GM10248 (cell line): ENCODE measurements around the gene SORT1.
"Not testable (repeated sequence)": the region's sequence is repeated elsewhere in the genome, so short reads cannot be mapped to it uniquely, and the experiment has no call there.

Experiments
- CTCF ChIA-PET: fragments of 300-600 bp; sonication (Branson Sonifier 250); formaldehyde crosslinking; extraction: SDS; loops from one replicate; lab custom pipeline; 2021; ENCODE audit warnings: antibody characterized with exemption; lab: Yijun Ruan, JAX
- POLR2A ChIA-PET: fragments of 350-650 bp; sonication (Branson Sonifier 250); formaldehyde crosslinking; extraction: SDS; loops from one replicate; lab custom pipeline; 2020; ENCODE audit warnings: antibody characterized with exemption; lab: Yijun Ruan, JAX
- DNase-seq: peaks from one replicate; pipeline ENCODE4 v3.0.0; 2012; ENCODE audit errors: extremely low spot score
- CTCF ChIP-seq: IDR thresholded peaks from 2 replicates; pipeline ENCODE4 v1.5.1; 2012; ENCODE audit warnings: mild to moderate bottlenecking, low read depth; ENCODE audit errors: extremely low read depth, missing control alignments, control extremely low read depth

SORT1 gene

GRCh38 chr1:109397581-109398342 lies at the start of gene SORT1:
TSS of gene SORT1 (minus strand) at chr1:109397918. CDS start at chr1:109397892, 26 bp downstream.
- peak; percentile 71 for DNase-seq
- POLR2A ChIA-PET = no interaction called here
- peak; percentile 7 for TF ChIP-seq CTCF
- CTCF ChIA-PET = interaction anchor here (1.1 to 8.8 kb wide), 24 partner anchors 8 to 196 kb away, joined by 3 to 197 read pairs (median 6); partner anchors contain the start of genes ATXN7L2 and PSRC1

- CTCF ChIA-PET, DNase-seq, POLR2A ChIA-PET: not testable (repeated sequence)
These were observed 48.4 kb upstream of the SORT1 start for GRCh38 chr1:109445949-109446695.

- POLR2A ChIA-PET = no interaction called here
- TF ChIP-seq CTCF = no peak
- CTCF ChIA-PET = interaction anchor here (1.2 kb wide), 1 partner anchor 19 kb away, joined by 3 read pairs; no protein-coding TSS in a partner anchor
- DNase-seq = no peak
These were observed 46.6 kb upstream of the SORT1 start for GRCh38 chr1:109444346-109444745.

GRCh38 chr1:109443476-109443875 lies 45.8 kb upstream of the SORT1 start:
- no peak for TF ChIP-seq CTCF
- no peak for DNase-seq
- ChIA-PET POLR2A (no interaction called here), CTCF (interaction anchor here (1.2 kb wide), 1 partner anchor 18 kb away, joined by 3 read pairs; no protein-coding TSS in a partner anchor)

- TF ChIP-seq CTCF = no peak
- no peak for DNase-seq
- ChIA-PET POLR2A (no interaction called here), CTCF (no interaction called here)
These were observed 43.4 kb upstream of the SORT1 start for GRCh38 chr1:109441069-109441468.

GRCh38 chr1:109438798-109439297 lies 41.1 kb upstream of the SORT1 start:
- peak; percentile 27 for DNase-seq
- CTCF ChIA-PET = no interaction called here

More at GRCh38 chr1:109438798-109439297, 41.1 kb upstream of the SORT1 start:
- TF ChIP-seq CTCF = no peak
- POLR2A ChIA-PET = no interaction called here
